T-cell (primary cell): ENCODE results near the gene FOXF1. TPM values are rescaled to one million over a fixed set of nuclear protein-coding genes. Genes with fewer than 3 reads are reported as not detected.

ENCODE experiments used
- ATAC-seq, 4 experiments: fragments of 200-7000 bp in 3 of 4; fragments of 150-1000 bp in 1 of 4; cut with Tn5 transposase; replicated peaks in 1 of 4; 1 replicate in 3 of 4; 2 replicates in 1 of 4; pipeline ENCODE4 v1.10.0; 2021; ENCODE audit warnings: moderate library complexity in 3 of 4, mild to moderate bottlenecking in 2 of 4, moderate number of reproducible peaks in 1 of 4
- CTCF ChIA-PET, 2 donors: fragments of 300-600 bp; sonication (Branson Sonifier 250); formaldehyde crosslinking; loops; one replicate each; lab custom pipeline; 2022; ENCODE audit warnings: antibody characterized with exemption in 2 of 2; lab: Charles Lee
- POLR2A ChIA-PET, 2 donors: fragments of 300-600 bp; sonication (Branson Sonifier 250); formaldehyde crosslinking; loops; one replicate each; lab custom pipeline; 2022; ENCODE audit warnings: antibody characterized with exemption in 2 of 2; lab: Charles Lee
- DNase-seq, 35 experiments: peaks; one replicate each; pipeline versions ENCODE4 v3.0.0 to v3.0.0-alpha.2; 2013 to 2023
- H3K27ac ChIP-seq: one replicate; pipeline ENCODE4 v1.5.1; 2013; ENCODE audit warnings: low read length
- H3K27me3 ChIP-seq, 2 experiments: replicated peaks in 1 of 2; 1 replicate in 1 of 2; 2 replicates in 1 of 2; pipeline versions ENCODE4 v1.6.1 to v1.7.0; 2013; ENCODE audit warnings: low read length in 1 of 2, mixed read lengths in 1 of 2; ENCODE audit not compliant: control insufficient read depth in 2 of 2, insufficient read depth in 2 of 2; ENCODE audit errors: extremely low read depth in 1 of 2
- H3K36me3 ChIP-seq, 2 donors: 1 replicate in 1 of 2; 2 replicates in 1 of 2; pipeline versions ENCODE4 v1.6.1 to v1.7.0; 2013; ENCODE audit warnings: low read length in 1 of 2; ENCODE audit not compliant: control insufficient read depth in 2 of 2, insufficient read depth in 1 of 2; ENCODE audit errors: extremely low read depth in 1 of 2
- H3K4me1 ChIP-seq, 2 experiments: 1 replicate in 1 of 2; 2 replicates in 1 of 2; pipeline versions ENCODE4 v1.6.1 to v1.7.0; 2013; ENCODE audit warnings: low read length in 2 of 2, mixed read lengths in 1 of 2; ENCODE audit not compliant: insufficient read depth in 2 of 2, control insufficient read depth in 1 of 2; ENCODE audit errors: extremely low read depth in 1 of 2
- H3K4me3 ChIP-seq, 2 donors: 1 replicate in 1 of 2; 2 replicates in 1 of 2; pipeline versions ENCODE4 v1.5.1 to v1.7.0; 2013; ENCODE audit warnings: mild to moderate bottlenecking in 2 of 2, low read length in 1 of 2, moderate library complexity in 1 of 2; ENCODE audit not compliant: control insufficient read depth in 1 of 2; ENCODE audit errors: extremely low read depth in 1 of 2
- H3K9me3 ChIP-seq: 2 replicates; pipeline ENCODE4 v1.7.0; 2013
- H3K27ac Mint-ChIP-seq, 2 donors: one replicate each; pipeline ENCODE4 v1.8.0; 2020 to 2021; ENCODE audit warnings: mild to moderate bottlenecking in 2 of 2, mixed read lengths in 2 of 2
- H3K27me3 Mint-ChIP-seq, 2 donors: one replicate each; pipeline ENCODE4 v1.8.0; 2021 to 2022; ENCODE audit warnings: mixed read lengths in 2 of 2
- H3K36me3 Mint-ChIP-seq: one replicate; pipeline ENCODE4 v1.8.0; 2021; ENCODE audit warnings: mixed read lengths
- H3K4me1 Mint-ChIP-seq, 3 donors: one replicate each; pipeline ENCODE4 v1.8.0; 2020 to 2022; ENCODE audit warnings: mixed read lengths in 3 of 3, mild to moderate bottlenecking in 1 of 3
- H3K4me3 Mint-ChIP-seq, 3 donors: one replicate each; pipeline ENCODE4 v1.8.0; 2020 to 2022; ENCODE audit warnings: mild to moderate bottlenecking in 3 of 3, mixed read lengths in 3 of 3, moderate library complexity in 3 of 3
- H3K9me3 Mint-ChIP-seq, 3 donors: one replicate each; pipeline ENCODE4 v1.8.0; 2020 to 2022; ENCODE audit warnings: mixed read lengths in 3 of 3
- WGBS: methylation state at CpG from one replicate; pipeline ENCODE4 v1.1.5; 2013; ENCODE audit warnings: missing lambda C conversion rate; ENCODE audit not compliant: insufficient coverage; 5-methylcytosine and 5-hydroxymethylcytosine counted together
- total RNA-seq, 35 experiments: library from RNA in 6 of 35; stranded (reverse) in 6 of 35; fragments of 120-200 nt in 1 of 35; gene quantifications; one replicate each; pipeline versions ENCODE4 v1.2.1 to v1.2.4 and lab custom pipeline; 2013 to 2026

Gene FOXF1
- total RNA-seq, 5 donors from 2014 or later (not counting 1 experiment from before 2014, with no cell fraction given): 0.15 TPM; not detected in 4

GRCh38 chr16:86479419-86479818, 30.9 kb upstream of the FOXF1 start:
- Histone ChIP-seq H3K27me3 (peaks cover 6 to 19% of the 10 kb centered on the region in 2 experiments), H3K36me3 (no peaks in the 10 kb centered on the region), H3K4me3 (no peak overlapping the region), H3K9me3 (no peaks in the 10 kb centered on the region), H3K27ac (no peak overlapping the region), H3K4me1 (no peaks in the 10 kb centered on the region)
- Mint-ChIP-seq H3K4me3 (no peak overlapping the region), H3K4me1 (no peaks in the 10 kb centered on the region), H3K9me3 (peaks cover 0 to 7% (median 5%) of the 10 kb centered on the region in 3 donors), H3K27me3 (peaks cover 25 to 33% of the 10 kb centered on the region in 2 donors), H3K27ac (no peak overlapping the region), H3K36me3 (no peaks in the 10 kb centered on the region)
- ATAC-seq (no peak), DNase-seq (no peak)
- WGBS: 82% methylated on average over 7 of the region's 9 CpGs
- ChIA-PET POLR2A (no interaction called here), CTCF (no interaction called here)

- H3K36me3 ChIP-seq: no peaks in the 10 kb centered on the region
- Mint-ChIP-seq H3K36me3 (no peaks in the 10 kb centered on the region), H3K4me3 (no peak overlapping the region), H3K9me3 (peaks cover 0 to 7% (median 5%) of the 10 kb centered on the region in 3 donors), H3K27me3 (peaks cover 26 to 33% of the 10 kb centered on the region in 2 donors), H3K4me1 (no peaks in the 10 kb centered on the region), H3K27ac (no peak overlapping the region)
- WGBS: 71% methylated on average over 12 of the region's 15 CpGs
- H3K27ac ChIP-seq: no peak overlapping the region
- ATAC-seq (no peak), DNase-seq (no peak)
- peaks cover 4 to 21% of the 10 kb centered on the region in 2 experiments for H3K27me3 ChIP-seq
- H3K9me3 ChIP-seq: no peaks in the 10 kb centered on the region
- H3K4me3 ChIP-seq: no peak overlapping the region
- ChIA-PET POLR2A (no interaction called here), CTCF (no interaction called here)
- no peaks in the 10 kb centered on the region for H3K4me1 ChIP-seq
Observed at GRCh38 chr16:86480444-86480843, 29.9 kb upstream of the FOXF1 start.

GRCh38 chr16:86481607-86482006, 28.7 kb upstream of the FOXF1 start:
- H3K27ac ChIP-seq: no peak overlapping the region
- ATAC-seq (no peak), DNase-seq (no peak)
- Mint-ChIP-seq H3K4me3 (no peak overlapping the region), H3K27ac (no peak overlapping the region), H3K36me3 (no peaks in the 10 kb centered on the region), H3K27me3 (peaks cover 28 to 37% of the 10 kb centered on the region in 2 donors), H3K9me3 (peaks cover 0 to 7% (median 5%) of the 10 kb centered on the region in 3 donors), H3K4me1 (no peaks in the 10 kb centered on the region)
- POLR2A ChIA-PET: interaction anchor here in 1 of 2 donors (0.6 kb wide), 1 partner anchor 276 kb away, joined by 3 read pairs; no protein-coding TSS in a partner anchor
- CTCF ChIA-PET: no interaction called here
- WGBS: 100% methylated on average over 2 of the region's 3 CpGs
- no peaks in the 10 kb centered on the region for H3K4me1 ChIP-seq
- no peaks in the 10 kb centered on the region for H3K9me3 ChIP-seq
- H3K36me3 ChIP-seq: no peaks in the 10 kb centered on the region
- no peak overlapping the region for H3K4me3 ChIP-seq
- peaks cover 2 to 28% of the 10 kb centered on the region in 2 experiments for H3K27me3 ChIP-seq

DNA sequence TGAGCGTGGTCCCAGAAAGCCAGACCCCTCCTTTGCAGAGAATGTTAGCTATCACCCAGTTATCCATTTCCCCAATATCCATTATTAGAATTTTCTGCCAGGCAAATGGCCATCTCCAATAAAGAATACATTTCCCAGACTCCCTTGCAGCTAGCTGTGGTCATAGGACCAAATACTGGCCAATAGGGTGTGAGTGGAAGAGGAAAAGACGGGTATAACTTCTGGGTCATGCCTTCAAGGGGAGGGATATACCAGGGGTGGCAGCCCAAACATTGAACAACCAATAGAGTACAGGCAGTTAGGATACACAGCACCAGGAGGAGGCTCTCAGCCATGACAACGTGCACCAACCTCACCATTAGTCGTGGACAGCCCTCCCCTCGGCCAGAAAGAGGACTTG, 26.1 kb upstream of the FOXF1 start:
- DNase-seq (no peak), ATAC-seq (no peak)
- H3K27me3 ChIP-seq: peaks cover 4 to 43% of the 10 kb centered on the region in 2 experiments
- Mint-ChIP-seq H3K4me1 (no peaks in the 10 kb centered on the region), H3K27me3 (peaks cover 21 to 36% of the 10 kb centered on the region in 2 donors), H3K9me3 (peaks cover 0 to 7% (median 5%) of the 10 kb centered on the region in 3 donors), H3K36me3 (no peaks in the 10 kb centered on the region), H3K4me3 (no peak overlapping the region), H3K27ac (no peak overlapping the region)
- 69% methylated on average over 3 of the region's 5 CpGs for WGBS
- ChIA-PET CTCF (no interaction called here), POLR2A (no interaction called here)
- no peaks in the 10 kb centered on the region for H3K36me3 ChIP-seq
- no peaks in the 10 kb centered on the region for H3K4me1 ChIP-seq
- no peak overlapping the region for H3K4me3 ChIP-seq
- H3K9me3 ChIP-seq: no peaks in the 10 kb centered on the region
- H3K27ac ChIP-seq: no peak overlapping the region

- Mint-ChIP-seq H3K27ac (no peak overlapping the region), H3K27me3 (peaks cover 32 to 46% of the 10 kb centered on the region in 2 donors)
- 55% methylated on average over 2 of the region's 3 CpGs for WGBS
Observed at GRCh38 chr16:86485746-86486145, 24.6 kb upstream of the FOXF1 start.

DNA sequence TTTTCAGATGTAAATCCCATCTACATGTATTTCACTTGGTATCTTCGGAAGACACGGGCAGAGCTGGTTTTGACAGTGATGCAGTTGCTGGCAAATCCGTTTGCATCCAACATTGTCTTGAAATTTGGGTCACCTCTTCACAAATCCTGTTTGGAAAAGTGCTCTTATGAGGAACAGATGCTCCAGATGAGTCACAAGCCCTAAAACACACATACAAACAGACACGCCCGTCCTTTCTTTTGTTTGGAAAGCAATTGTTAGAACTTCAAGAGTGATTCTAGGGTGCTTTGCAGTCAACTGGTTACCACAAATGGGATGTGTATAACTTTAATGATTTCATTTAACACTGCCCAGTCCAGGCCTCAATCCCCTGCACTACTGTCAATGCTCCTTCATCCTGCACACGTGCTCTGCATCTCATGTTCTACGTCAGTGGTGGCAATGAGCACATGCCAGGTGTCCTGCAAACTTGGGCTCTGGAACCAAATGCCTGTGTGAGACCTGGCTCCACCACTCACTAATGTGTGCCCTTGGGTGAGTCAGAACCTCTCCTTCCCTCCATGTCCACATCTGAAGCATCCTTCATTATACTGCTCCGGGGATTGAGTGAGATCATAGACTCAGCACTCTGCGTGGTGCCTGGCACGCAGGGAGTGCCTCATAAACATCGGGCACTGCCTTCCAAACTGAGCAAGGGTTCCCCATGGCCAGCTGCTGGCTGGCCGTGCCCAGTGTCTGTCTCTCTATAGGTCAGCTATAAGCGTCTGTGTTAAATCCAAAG, 19.3 kb upstream of the FOXF1 start:
- no peak overlapping the region for H3K4me3 ChIP-seq
- Mint-ChIP-seq H3K4me1 (no peaks in the 10 kb centered on the region), H3K27ac (no peak overlapping the region), H3K4me3 (no peak overlapping the region), H3K9me3 (no peaks in the 10 kb centered on the region), H3K36me3 (no peaks in the 10 kb centered on the region), H3K27me3 (peaks cover 67 to 80% of the 10 kb centered on the region in 2 donors)
- no peaks in the 10 kb centered on the region for H3K9me3 ChIP-seq
- H3K27me3 ChIP-seq: peaks cover 24 to 69% of the 10 kb centered on the region in 2 experiments
- H3K4me1 ChIP-seq: no peaks in the 10 kb centered on the region
- CTCF ChIA-PET: no interaction called here
- H3K27ac ChIP-seq: no peak overlapping the region
- no peaks in the 10 kb centered on the region for H3K36me3 ChIP-seq
- ATAC-seq (no peak), DNase-seq (no peak)
- 67% methylated on average over 10 of the region's 13 CpGs for WGBS
- POLR2A ChIA-PET: no interaction called here

More at GRCh38 chr16:86485746-86486145, 24.6 kb upstream of the FOXF1 start:
- no peaks in the 10 kb centered on the region for H3K4me1 Mint-ChIP-seq
- DNase-seq (no peak), ATAC-seq (no peak)
- POLR2A ChIA-PET: no interaction called here
- peaks cover 10 to 42% of the 10 kb centered on the region in 2 experiments for H3K27me3 ChIP-seq
- CTCF ChIA-PET: no interaction called here
- H3K27ac ChIP-seq: no peak overlapping the region
- no peaks in the 10 kb centered on the region for H3K9me3 ChIP-seq
- H3K36me3 Mint-ChIP-seq: no peaks in the 10 kb centered on the region
- no peak overlapping the region for H3K4me3 Mint-ChIP-seq
- no peaks in the 10 kb centered on the region for H3K4me1 ChIP-seq
- H3K9me3 Mint-ChIP-seq: peaks cover 0 to 7% (median 5%) of the 10 kb centered on the region in 3 donors
- H3K36me3 ChIP-seq: no peaks in the 10 kb centered on the region
- no peak overlapping the region for H3K4me3 ChIP-seq
